Neural cell (in vitro differentiated cells): ENCODE measurements around the gene AKAP6.

Source experiments
- CTCF ChIP-seq: fragments of 450-650 bp; IDR thresholded peaks from 2 replicates; pipeline ENCODE4 v1.5.1; 2014; ENCODE audit warnings: antibody characterized with exemption, mild to moderate bottlenecking, moderate library complexity; ENCODE audit not compliant: poor library complexity, severe bottlenecking
- EZH2 ChIP-seq: fragments of 200-600, 300-800 bp; shearing (Covaris generic), sonication (generic); IDR thresholded peaks from 2 replicates; pipeline ENCODE4 v1.6.1; 2014; ENCODE audit warnings: antibody characterized with exemption, low read length, borderline replicate concordance, mild to moderate bottlenecking; ENCODE audit not compliant: insufficient read depth, poor library complexity, severe bottlenecking
- POLR2AphosphoS5 ChIP-seq: IDR thresholded peaks from 2 replicates; pipeline ENCODE4 v1.6.1; 2012
- TAF1 ChIP-seq: IDR thresholded peaks from 2 replicates; pipeline ENCODE4 v1.6.1; 2012; ENCODE audit warnings: low read depth

GRCh38 chr14:32329690-32330285 is 690 bp downstream of the AKAP6 start:
- no peak for TF ChIP-seq CTCF
- TF ChIP-seq POLR2AphosphoS5 = peak; percentile 6
- no peak for TF ChIP-seq EZH2
- TF ChIP-seq TAF1 = no peak
